ENCODE results near the gene TMOD1.

- no peak for TF ChIP-seq CREB1 (CRISPR knock-in tag; IDR thresholded peaks at IDR 0.05)
- no peak for TF ChIP-seq CTCF (IDR thresholded peaks at IDR 0.05)
- TF ChIP-seq RELA (CRISPR knock-in tag; IDR thresholded peaks at IDR 0.05; ENCODE audit: borderline replicate concordance) = no peak
- TF ChIP-seq TCF7 (CRISPR knock-in tag; IDR thresholded peaks at IDR 0.05; ENCODE audit: low read depth) = no peak
- no peak for TF ChIP-seq USF2 (CRISPR knock-in tag; IDR thresholded peaks at IDR 0.05)
- TF ChIP-seq NR2C2 (CRISPR knock-in tag; IDR thresholded peaks at IDR 0.05) = no peak
- TF ChIP-seq SP1 (CRISPR knock-in tag; conservative IDR thresholded peaks at IDR 0.05) = no peak
- TF ChIP-seq SMAD3 (CRISPR knock-in tag; IDR thresholded peaks at IDR 0.05; ENCODE audit: borderline replicate concordance) = no peak
- no peak for TF ChIP-seq ATF2 (CRISPR knock-in tag; IDR thresholded peaks at IDR 0.05; ENCODE audit: borderline replicate concordance, low read depth)
- TF ChIP-seq FOXJ3 (CRISPR knock-in tag; IDR thresholded peaks at IDR 0.05; ENCODE audit: borderline replicate concordance) = no peak
- no peak for TF ChIP-seq ESRRA (CRISPR knock-in tag; IDR thresholded peaks at IDR 0.05; ENCODE audit: borderline replicate concordance)
Observed at GRCh38 chr9:97503862-97504210, 2.4 kb downstream of the TMOD1 start.

Measured in WTC11 (cell line).